Measurements from ENCODE around the gene ANK2. TPM values are rescaled to one million over a fixed set of nuclear protein-coding genes. Genes with fewer than 3 reads are reported as not detected.
A peak's percentile ranks its signal among the peaks of the same experiment; 100 is the strongest.

ANK2 gene
- total and polyA plus RNA-seq, 2 of the 13 experiments (the other 11 are each of a cell fraction or from before 2014, with no cell fraction given): 2.7 to 15.1 TPM

DNA sequence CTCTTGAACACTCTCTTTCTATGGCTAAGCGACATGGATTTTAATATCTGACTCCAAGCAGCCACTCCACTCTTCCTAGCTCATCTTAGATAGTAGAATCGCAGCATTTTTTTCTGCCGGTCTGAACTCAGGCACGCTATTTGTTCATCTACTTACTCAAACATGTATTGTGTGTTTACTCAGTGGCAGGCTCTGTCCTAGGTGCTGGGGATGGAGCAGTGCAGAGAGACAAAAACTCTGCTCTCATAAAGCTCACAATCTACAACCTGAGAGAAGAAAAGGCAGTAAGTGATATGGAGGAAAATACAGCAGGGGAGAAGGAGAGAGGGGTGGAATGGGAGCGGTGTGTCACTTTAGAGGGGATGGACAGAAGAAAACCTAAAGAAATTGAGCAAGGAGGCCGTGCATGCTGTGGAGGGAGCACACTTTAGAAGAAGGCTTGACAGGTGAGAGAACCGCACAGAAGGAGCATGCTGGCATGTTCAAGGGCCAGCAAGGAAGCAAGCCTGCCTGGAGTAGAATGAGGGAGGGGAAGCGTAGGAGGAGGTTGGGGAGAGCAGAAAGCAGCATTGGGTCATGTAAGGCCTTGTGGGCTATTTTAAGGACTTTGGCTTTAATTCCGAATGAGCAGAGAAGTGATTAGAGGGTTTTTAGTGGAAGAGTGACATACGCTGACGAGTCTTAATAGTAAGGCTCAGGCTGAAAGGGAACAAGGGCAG lies 132.0 kb downstream of the ANK2 start (continued):
- TF ChIP-seq ZNF292 (CRISPR knock-in tag; IDR thresholded peaks at IDR 0.05; ENCODE audit: borderline replicate concordance, low read depth) (peak; percentile 91; the same call in 1 of the 2 replicates), CENPT (CRISPR knock-in tag; IDR thresholded peaks at IDR 0.05; ENCODE audit: low read depth) (no peak), ETV6 (CRISPR knock-in tag; conservative IDR thresholded peaks at IDR 0.05) (no peak; the same call in 1 of the 2 replicates), NPAS2 (CRISPR knock-in tag; IDR thresholded peaks at IDR 0.05; ENCODE audit: borderline replicate concordance) (no peak), ZNF101 (CRISPR knock-in tag; IDR thresholded peaks at IDR 0.05; ENCODE audit: borderline replicate concordance, low read depth) (no peak), KLF15 (CRISPR knock-in tag; IDR thresholded peaks at IDR 0.05; ENCODE audit: borderline replicate concordance) (no peak), STAT5B (CRISPR knock-in tag; IDR thresholded peaks at IDR 0.05) (no peak), ZNF232 (CRISPR knock-in tag; IDR thresholded peaks at IDR 0.05; ENCODE audit: borderline replicate concordance) (peak; percentile 77; the same call in 1 of the 2 replicates), ZNF607 (CRISPR knock-in tag; IDR thresholded peaks at IDR 0.05; ENCODE audit: borderline replicate concordance) (no peak), ZFP82 (CRISPR knock-in tag; IDR thresholded peaks at IDR 0.05; ENCODE audit: borderline replicate concordance) (no peak), POLR2G (IDR thresholded peaks at IDR 0.05; ENCODE audit: low read depth, low read length) (no peak), NFATC3 (CRISPR knock-in tag; IDR thresholded peaks at IDR 0.05) (no peak), TARDBP (CRISPR knock-in tag; IDR thresholded peaks at IDR 0.05) (peak; percentile 77; the same call in 1 of the 2 replicates), KAT7 (CRISPR knock-in tag; IDR thresholded peaks at IDR 0.05; ENCODE audit: borderline replicate concordance) (no peak), PTBP1 (IDR thresholded peaks at IDR 0.05; ENCODE audit: low read depth, low read length, poor library complexity, severe bottlenecking) (no peak), MAFK (conservative IDR thresholded peaks at IDR 0.05 in 1 of 2, IDR thresholded peaks at IDR 0.05 in 1 of 2; ENCODE audit: low read length in 2 of 2) (no peak), NR2F6 (IDR thresholded peaks at IDR 0.05) (no peak), NR2F6 (CRISPR knock-in tag; IDR thresholded peaks at IDR 0.05) (peak; percentile 44; the same call in 1 of the 2 replicates)
- TF ChIP-seq, protein P1, sequence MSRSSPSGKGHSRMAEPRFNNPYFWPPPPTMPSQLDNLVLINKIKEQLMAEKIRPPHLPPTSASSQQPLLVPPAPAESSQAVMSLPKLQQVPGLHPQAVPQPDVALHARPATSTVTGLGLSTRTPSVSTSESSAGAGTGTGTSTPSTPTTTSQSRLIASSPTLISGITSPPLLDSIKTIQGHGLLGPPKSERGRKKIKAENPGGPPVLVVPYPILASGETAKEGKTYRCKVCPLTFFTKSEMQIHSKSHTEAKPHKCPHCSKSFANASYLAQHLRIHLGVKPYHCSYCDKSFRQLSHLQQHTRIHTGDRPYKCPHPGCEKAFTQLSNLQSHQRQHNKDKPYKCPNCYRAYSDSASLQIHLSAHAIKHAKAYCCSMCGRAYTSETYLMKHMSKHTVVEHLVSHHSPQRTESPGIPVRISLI (CRISPR knock-in tag; IDR thresholded peaks at IDR 0.05; ENCODE audit: borderline replicate concordance): peak; percentile 89
- TF ChIP-seq, protein P2, sequence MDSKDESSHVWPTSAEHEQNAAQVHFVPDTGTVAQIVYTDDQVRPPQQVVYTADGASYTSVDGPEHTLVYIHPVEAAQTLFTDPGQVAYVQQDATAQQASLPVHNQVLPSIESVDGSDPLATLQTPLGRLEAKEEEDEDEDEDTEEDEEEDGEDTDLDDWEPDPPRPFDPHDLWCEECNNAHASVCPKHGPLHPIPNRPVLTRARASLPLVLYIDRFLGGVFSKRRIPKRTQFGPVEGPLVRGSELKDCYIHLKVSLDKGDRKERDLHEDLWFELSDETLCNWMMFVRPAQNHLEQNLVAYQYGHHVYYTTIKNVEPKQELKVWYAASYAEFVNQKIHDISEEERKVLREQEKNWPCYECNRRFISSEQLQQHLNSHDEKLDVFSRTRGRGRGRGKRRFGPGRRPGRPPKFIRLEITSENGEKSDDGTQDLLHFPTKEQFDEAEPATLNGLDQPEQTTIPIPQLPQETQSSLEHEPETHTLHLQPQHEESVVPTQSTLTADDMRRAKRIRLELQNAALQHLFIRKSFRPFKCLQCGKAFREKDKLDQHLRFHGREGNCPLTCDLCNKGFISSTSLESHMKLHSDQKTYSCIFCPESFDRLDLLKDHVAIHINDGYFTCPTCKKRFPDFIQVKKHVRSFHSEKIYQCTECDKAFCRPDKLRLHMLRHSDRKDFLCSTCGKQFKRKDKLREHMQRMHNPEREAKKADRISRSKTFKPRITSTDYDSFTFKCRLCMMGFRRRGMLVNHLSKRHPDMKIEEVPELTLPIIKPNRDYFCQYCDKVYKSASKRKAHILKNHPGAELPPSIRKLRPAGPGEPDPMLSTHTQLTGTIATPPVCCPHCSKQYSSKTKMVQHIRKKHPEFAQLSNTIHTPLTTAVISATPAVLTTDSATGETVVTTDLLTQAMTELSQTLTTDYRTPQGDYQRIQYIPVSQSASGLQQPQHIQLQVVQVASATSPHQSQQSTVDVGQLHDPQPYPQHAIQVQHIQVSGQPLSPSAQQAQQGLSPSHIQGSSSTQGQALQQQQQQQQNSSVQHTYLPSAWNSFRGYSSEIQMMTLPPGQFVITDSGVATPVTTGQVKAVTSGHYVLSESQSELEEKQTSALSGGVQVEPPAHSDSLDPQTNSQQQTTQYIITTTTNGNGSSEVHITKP (CRISPR knock-in tag; IDR thresholded peaks at IDR 0.05; ENCODE audit: low read depth): no peak
- TF ChIP-seq, protein P3, sequence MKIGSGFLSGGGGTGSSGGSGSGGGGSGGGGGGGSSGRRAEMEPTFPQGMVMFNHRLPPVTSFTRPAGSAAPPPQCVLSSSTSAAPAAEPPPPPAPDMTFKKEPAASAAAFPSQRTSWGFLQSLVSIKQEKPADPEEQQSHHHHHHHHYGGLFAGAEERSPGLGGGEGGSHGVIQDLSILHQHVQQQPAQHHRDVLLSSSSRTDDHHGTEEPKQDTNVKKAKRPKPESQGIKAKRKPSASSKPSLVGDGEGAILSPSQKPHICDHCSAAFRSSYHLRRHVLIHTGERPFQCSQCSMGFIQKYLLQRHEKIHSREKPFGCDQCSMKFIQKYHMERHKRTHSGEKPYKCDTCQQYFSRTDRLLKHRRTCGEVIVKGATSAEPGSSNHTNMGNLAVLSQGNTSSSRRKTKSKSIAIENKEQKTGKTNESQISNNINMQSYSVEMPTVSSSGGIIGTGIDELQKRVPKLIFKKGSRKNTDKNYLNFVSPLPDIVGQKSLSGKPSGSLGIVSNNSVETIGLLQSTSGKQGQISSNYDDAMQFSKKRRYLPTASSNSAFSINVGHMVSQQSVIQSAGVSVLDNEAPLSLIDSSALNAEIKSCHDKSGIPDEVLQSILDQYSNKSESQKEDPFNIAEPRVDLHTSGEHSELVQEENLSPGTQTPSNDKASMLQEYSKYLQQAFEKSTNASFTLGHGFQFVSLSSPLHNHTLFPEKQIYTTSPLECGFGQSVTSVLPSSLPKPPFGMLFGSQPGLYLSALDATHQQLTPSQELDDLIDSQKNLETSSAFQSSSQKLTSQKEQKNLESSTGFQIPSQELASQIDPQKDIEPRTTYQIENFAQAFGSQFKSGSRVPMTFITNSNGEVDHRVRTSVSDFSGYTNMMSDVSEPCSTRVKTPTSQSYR (CRISPR knock-in tag; IDR thresholded peaks at IDR 0.05; ENCODE audit: borderline replicate concordance): 0 out of 2 replicates have a peak, but pooled peaks have one; percentile 21
